Measurements from ENCODE around the gene NEU3.

The NEU3 gene

DNA sequence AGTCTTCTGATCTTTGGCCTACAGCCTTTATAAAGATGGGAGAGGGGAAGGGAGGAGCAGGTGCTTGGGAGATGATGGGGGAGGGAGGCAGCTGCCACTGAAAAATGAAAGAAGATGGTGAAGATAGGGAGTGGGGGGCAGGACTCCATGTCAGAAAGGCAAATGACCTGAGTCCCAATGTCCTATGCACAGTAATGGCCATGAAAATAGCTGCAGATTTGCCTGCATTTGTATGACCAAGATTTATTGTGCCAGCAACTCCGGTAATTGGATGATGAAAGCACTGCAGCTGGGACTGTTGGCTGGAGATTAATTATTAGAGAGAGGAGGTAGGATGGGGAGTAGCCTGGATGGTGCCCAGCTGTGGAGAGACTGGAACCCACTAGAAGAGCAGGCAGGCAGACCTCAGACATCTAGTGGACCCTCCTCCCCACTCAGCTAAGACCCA lies 36.1 kb downstream of the NEU3 start:
- Histone ChIP-seq H3K4me2 (no peak overlapping the region), H4K20me1 (ENCODE audit: insufficient read depth) (no peaks in the 10 kb centered on the region), H3K27me3 (ENCODE audit: insufficient read depth, low read depth) (no peaks in the 10 kb centered on the region), H3K4me1 (ENCODE audit: low read depth, poor library complexity, severe bottlenecking) (no peaks in the 10 kb centered on the region), H3K79me2 (ENCODE audit: insufficient read depth, low read depth) (no peaks in the 10 kb centered on the region), H3K4me3 (IDR thresholded peaks at IDR 0.05; ENCODE audit: insufficient read depth, low read depth, low read length) (no peak overlapping the region), H3K27ac (no peak overlapping the region), H3K36me3 (ENCODE audit: insufficient read depth) (no peaks in the 10 kb centered on the region), H2AFZ (ENCODE audit: low read depth) (no peak overlapping the region), H3K9ac (no peak overlapping the region)
- TF ChIP-seq CTCF (conservative IDR thresholded peaks at IDR 0.05; ENCODE audit: low read depth, low read length): no peak

DNA sequence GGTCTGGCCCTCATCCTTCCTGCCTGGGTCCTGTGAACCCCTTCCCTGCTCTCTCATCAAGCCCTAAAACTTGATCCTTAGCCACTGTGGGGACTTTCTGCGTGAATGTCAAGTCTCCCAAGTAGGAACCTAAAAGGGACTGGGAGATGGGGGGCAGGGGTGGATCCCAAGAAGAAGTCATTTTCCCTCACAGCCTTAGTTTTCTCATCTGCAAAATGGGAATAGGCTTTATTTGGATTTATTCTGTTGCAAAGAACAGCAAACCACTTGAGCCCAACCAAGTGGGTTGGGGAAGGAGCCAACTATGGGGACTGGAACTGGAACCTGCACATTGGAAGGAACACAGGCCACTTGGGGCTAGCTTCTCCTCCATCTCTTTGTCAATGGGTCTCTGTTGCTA lies 36.8 kb downstream of the NEU3 start:
- Histone ChIP-seq H3K4me1 (ENCODE audit: low read depth, poor library complexity, severe bottlenecking) (no peaks in the 10 kb centered on the region), H3K4me2 (no peak overlapping the region)
- no peak for TF ChIP-seq CTCF (conservative IDR thresholded peaks at IDR 0.05; ENCODE audit: low read depth, low read length)

GRCh38 chr11:75028321-75028720 lies 39.6 kb downstream of the NEU3 start:
- Histone ChIP-seq H3K9ac (no peak overlapping the region), H3K36me3 (ENCODE audit: insufficient read depth) (no peaks in the 10 kb centered on the region), H3K4me2 (no peak overlapping the region), H3K27ac (no peak overlapping the region), H3K4me3 (IDR thresholded peaks at IDR 0.05; ENCODE audit: insufficient read depth, low read depth, low read length) (no peak overlapping the region), H2AFZ (ENCODE audit: low read depth) (no peak overlapping the region), H3K4me1 (ENCODE audit: low read depth, poor library complexity, severe bottlenecking) (no peaks in the 10 kb centered on the region), H3K27me3 (ENCODE audit: insufficient read depth, low read depth) (no peaks in the 10 kb centered on the region), H3K79me2 (ENCODE audit: insufficient read depth, low read depth) (no peaks in the 10 kb centered on the region), H4K20me1 (ENCODE audit: insufficient read depth) (no peaks in the 10 kb centered on the region)
- no peak for TF ChIP-seq CTCF (conservative IDR thresholded peaks at IDR 0.05; ENCODE audit: low read depth, low read length)

More for the DNA sequence above, 36.8 kb downstream of the NEU3 start:
- Histone ChIP-seq H3K9ac (no peak overlapping the region), H4K20me1 (ENCODE audit: insufficient read depth) (no peaks in the 10 kb centered on the region), H2AFZ (ENCODE audit: low read depth) (no peak overlapping the region), H3K79me2 (ENCODE audit: insufficient read depth, low read depth) (no peaks in the 10 kb centered on the region), H3K36me3 (ENCODE audit: insufficient read depth) (no peaks in the 10 kb centered on the region), H3K4me3 (IDR thresholded peaks at IDR 0.05; ENCODE audit: insufficient read depth, low read depth, low read length) (no peak overlapping the region), H3K27ac (no peak overlapping the region), H3K27me3 (ENCODE audit: insufficient read depth, low read depth) (no peaks in the 10 kb centered on the region)

- Histone ChIP-seq H3K27ac (no peak overlapping the region), H3K4me3 (IDR thresholded peaks at IDR 0.05; ENCODE audit: insufficient read depth, low read depth, low read length) (no peak overlapping the region), H4K20me1 (ENCODE audit: insufficient read depth) (no peaks in the 10 kb centered on the region), H2AFZ (ENCODE audit: low read depth) (no peak overlapping the region), H3K79me2 (ENCODE audit: insufficient read depth, low read depth) (no peaks in the 10 kb centered on the region), H3K36me3 (ENCODE audit: insufficient read depth) (no peaks in the 10 kb centered on the region), H3K27me3 (ENCODE audit: insufficient read depth, low read depth) (no peaks in the 10 kb centered on the region), H3K4me1 (ENCODE audit: low read depth, poor library complexity, severe bottlenecking) (no peaks in the 10 kb centered on the region), H3K4me2 (no peak overlapping the region), H3K9ac (no peak overlapping the region)
- no peak for TF ChIP-seq CTCF (conservative IDR thresholded peaks at IDR 0.05; ENCODE audit: low read depth, low read length)
Measured at GRCh38 chr11:75028724-75029123, 40.0 kb downstream of the NEU3 start.

Measured in KMS-11 (cell line).